NK-92 (cell line): ENCODE results near the gene BCL2.
"Not testable (repeated sequence)": the region's sequence is repeated elsewhere in the genome, so short reads cannot be mapped to it uniquely, and the experiment has no call there.

Source experiments
- DNase-seq: peaks from one replicate; lab custom pipeline; 2025; ENCODE audit not compliant: unreplicated experiment; lab: John Stamatoyannopoulos, UW

BCL2 gene

GRCh38 chr18:63206433-63207142, 113.0 kb downstream of the BCL2 start:
- no peak for DNase-seq

- no peak for DNase-seq
These were observed 113.7 kb downstream of the BCL2 start for GRCh38 chr18:63205791-63206252.

GRCh38 chr18:63203497-63203896, 116.1 kb downstream of the BCL2 start:
- DNase-seq: no peak

GRCh38 chr18:63202828-63203227, 116.7 kb downstream of the BCL2 start:
- DNase-seq: no peak

GRCh38 chr18:63201456-63201855, 118.1 kb downstream of the BCL2 start:
- DNase-seq: not testable (repeated sequence)

GRCh38 chr18:63199743-63200241, 119.8 kb downstream of the BCL2 start:
- DNase-seq: no peak

GRCh38 chr18:63198868-63199742, 120.5 kb downstream of the BCL2 start:
- DNase-seq: no peak

- DNase-seq: no peak
These were observed 121.3 kb downstream of the BCL2 start for GRCh38 chr18:63198098-63198760.

GRCh38 chr18:63197246-63197869, 122.2 kb downstream of the BCL2 start:
- DNase-seq: no peak

GRCh38 chr18:63195326-63196159, 124.0 kb downstream of the BCL2 start:
- DNase-seq: no peak

GRCh38 chr18:63192885-63193349, 126.7 kb downstream of the BCL2 start:
- no peak for DNase-seq

GRCh38 chr18:63192126-63192884, 127.3 kb downstream of the BCL2 start:
- DNase-seq: no peak

GRCh38 chr18:63191413-63191812, 128.2 kb downstream of the BCL2 start:
- DNase-seq: no peak

- not testable (repeated sequence) for DNase-seq
These were observed 128.7 kb downstream of the BCL2 start for GRCh38 chr18:63190838-63191237.

- no peak for DNase-seq
These were observed 129.8 kb downstream of the BCL2 start for GRCh38 chr18:63189817-63190216.

GRCh38 chr18:63189041-63189440, 130.5 kb downstream of the BCL2 start:
- no peak for DNase-seq

GRCh38 chr18:63187791-63188460, 131.6 kb downstream of the BCL2 start:
- DNase-seq: no peak

- DNase-seq: no peak
These were observed 132.4 kb downstream of the BCL2 start for GRCh38 chr18:63187223-63187574.
